ENCODE data around the gene VAC14.

- TF ChIP-seq CTCF (IDR thresholded peaks at IDR 0.05; ENCODE audit: low read length) (no peak), EZH2 (IDR thresholded peaks at IDR 0.05; ENCODE audit: borderline replicate concordance, low read length) (no peak)
These were observed 97.7 kb downstream of the VAC14 start for GRCh38 chr16:70703041-70703834.

All from OCI-LY1 (cell line).